ENCODE results near the gene FBXL13.

The FBXL13 gene

DNA sequence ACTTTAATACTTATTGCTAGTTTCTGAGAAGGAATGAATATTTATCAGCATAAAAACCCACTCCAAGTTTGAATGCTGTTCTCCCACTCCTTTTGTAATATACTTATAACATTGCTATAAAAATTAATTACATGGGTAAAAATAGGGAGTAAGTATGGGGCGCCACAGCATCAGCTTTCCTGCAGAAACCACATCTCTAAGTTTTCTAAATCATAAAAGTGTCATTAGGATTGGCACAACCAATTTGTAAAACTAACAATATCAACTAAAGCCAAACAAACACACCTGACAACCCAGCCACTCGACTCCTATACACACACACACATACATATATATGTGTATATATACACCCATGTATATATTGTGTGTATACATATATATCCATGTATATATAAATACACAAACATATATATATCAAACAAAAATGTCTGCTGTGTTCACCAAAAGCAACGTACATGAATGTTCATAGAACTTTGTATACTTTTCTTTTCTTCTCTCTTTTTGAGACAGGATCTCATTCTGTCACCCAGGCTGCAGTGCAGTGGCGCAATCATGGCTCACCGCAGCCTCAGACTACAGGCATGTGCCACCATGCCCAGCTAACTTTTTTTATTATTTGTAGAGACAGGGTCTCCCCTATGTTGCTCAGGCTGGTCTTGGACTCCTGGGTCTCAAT lies 176.6 kb downstream of the FBXL13 start:
- TF ChIP-seq, protein P1, sequence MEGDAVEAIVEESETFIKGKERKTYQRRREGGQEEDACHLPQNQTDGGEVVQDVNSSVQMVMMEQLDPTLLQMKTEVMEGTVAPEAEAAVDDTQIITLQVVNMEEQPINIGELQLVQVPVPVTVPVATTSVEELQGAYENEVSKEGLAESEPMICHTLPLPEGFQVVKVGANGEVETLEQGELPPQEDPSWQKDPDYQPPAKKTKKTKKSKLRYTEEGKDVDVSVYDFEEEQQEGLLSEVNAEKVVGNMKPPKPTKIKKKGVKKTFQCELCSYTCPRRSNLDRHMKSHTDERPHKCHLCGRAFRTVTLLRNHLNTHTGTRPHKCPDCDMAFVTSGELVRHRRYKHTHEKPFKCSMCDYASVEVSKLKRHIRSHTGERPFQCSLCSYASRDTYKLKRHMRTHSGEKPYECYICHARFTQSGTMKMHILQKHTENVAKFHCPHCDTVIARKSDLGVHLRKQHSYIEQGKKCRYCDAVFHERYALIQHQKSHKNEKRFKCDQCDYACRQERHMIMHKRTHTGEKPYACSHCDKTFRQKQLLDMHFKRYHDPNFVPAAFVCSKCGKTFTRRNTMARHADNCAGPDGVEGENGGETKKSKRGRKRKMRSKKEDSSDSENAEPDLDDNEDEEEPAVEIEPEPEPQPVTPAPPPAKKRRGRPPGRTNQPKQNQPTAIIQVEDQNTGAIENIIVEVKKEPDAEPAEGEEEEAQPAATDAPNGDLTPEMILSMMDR (IDR thresholded peaks at IDR 0.05; ENCODE audit: extremely low read depth, insufficient read depth, missing control alignments): no peak
- in situ Hi-C loops (cut with MboI; ENCODE audit: low pct_unique_long_range_greater_than_20kb, low sequenced_read_pairs, unreplicated experiment): no loop called here
- DNase-seq (ENCODE audit: low spot score): no peak

GRCh38 chr7:102897211-102897631 lies 177.4 kb downstream of the FBXL13 start:
- in situ Hi-C loops (cut with MboI; ENCODE audit: low pct_unique_long_range_greater_than_20kb, low sequenced_read_pairs, unreplicated experiment): no loop called here
- TF ChIP-seq, protein P1 (IDR thresholded peaks at IDR 0.05; ENCODE audit: extremely low read depth, insufficient read depth, missing control alignments): no peak
- DNase-seq (ENCODE audit: low spot score): no peak

GRCh38 chr7:102896585-102896984 lies 178.0 kb downstream of the FBXL13 start:
- in situ Hi-C loops (cut with MboI; ENCODE audit: low pct_unique_long_range_greater_than_20kb, low sequenced_read_pairs, unreplicated experiment): no loop called here
- TF ChIP-seq, protein P1 (IDR thresholded peaks at IDR 0.05; ENCODE audit: extremely low read depth, insufficient read depth, missing control alignments): no peak
- no peak for DNase-seq (ENCODE audit: low spot score)

DNA sequence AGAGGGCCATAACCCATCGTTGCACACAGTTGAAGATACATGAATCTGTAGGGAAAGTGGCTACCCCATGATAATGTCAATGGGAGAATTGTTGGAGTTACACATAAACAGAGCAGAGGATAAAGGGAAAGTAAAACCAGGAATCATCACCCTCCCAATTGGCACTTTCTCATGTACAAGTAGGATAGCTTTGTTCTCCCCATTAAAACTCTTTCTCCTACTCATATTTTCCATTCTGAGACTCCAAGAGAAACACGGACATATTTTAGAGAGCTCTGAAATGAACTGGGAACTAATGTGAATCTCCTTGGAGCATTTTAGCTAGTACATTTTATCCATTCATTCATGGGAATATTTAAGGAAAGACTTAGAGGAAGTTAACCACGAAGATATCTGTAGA lies 179.0 kb downstream of the FBXL13 start:
- in situ Hi-C loops (cut with MboI; ENCODE audit: low pct_unique_long_range_greater_than_20kb, low sequenced_read_pairs, unreplicated experiment): no loop called here
- no peak for DNase-seq (ENCODE audit: low spot score)
- TF ChIP-seq, protein P1 (IDR thresholded peaks at IDR 0.05; ENCODE audit: extremely low read depth, insufficient read depth, missing control alignments): no peak

DNA sequence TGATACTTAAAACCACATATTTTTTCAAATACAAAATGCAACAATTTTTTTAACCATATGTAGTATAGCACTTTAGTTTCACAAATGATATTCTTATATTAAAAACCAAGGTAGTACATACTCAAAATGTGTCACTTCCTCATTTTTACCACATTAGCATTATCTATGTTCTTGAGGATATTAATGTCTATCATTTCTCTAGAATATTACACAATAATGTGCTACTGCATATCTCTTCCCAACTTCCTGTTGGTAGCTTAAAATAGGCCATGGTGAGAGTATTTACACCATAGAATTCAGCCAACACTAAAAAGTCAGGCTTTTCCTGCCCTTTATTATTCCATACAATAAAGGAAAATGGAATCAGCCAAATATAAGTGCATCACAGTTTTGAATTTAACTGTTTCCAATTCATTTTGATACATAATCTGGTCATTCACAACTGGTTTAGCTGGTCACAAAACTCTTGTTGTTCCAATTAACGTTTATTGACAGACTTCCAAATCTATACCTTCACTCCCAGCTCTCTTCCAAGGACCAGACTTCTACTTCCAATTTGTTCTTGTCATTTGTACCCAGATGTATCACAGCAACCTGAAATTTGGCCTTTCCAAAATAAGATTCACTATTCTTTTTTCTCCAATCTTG lies 181.8 kb downstream of the FBXL13 start:
- no peak for DNase-seq (ENCODE audit: low spot score)

DNA sequence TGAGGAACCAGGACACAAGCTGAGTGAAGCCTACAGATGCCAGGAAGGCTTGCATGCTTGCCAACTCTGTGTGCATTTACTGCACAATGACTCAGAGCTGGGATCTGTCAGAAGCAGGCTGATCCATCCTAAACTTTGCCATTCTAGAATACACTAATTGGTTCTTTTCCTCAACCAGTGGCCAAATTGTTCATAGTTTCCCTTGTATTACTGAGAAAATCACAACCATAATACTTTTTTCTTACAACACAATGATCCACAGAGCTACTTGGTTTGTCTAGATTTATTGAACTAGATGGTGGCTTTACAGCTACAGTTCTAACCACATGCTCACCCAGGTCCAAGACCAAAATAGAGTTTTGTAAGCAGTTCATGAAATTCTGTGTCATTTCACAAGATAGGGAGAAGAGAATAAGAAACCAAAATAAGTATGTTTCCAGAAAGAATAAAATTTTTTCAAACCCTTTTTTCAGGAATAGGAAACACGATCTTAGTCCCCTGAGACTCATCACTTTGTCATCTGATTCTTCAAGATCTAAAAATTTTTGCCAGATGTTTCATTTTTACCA lies 182.8 kb downstream of the FBXL13 start:
- in situ Hi-C loops (cut with MboI; ENCODE audit: low pct_unique_long_range_greater_than_20kb, low sequenced_read_pairs, unreplicated experiment): no loop called here
- TF ChIP-seq, protein P1 (IDR thresholded peaks at IDR 0.05; ENCODE audit: extremely low read depth, insufficient read depth, missing control alignments): no peak
- DNase-seq (ENCODE audit: low spot score): no peak

More for the DNA sequence above, 181.8 kb downstream of the FBXL13 start:
- TF ChIP-seq, protein P1 (IDR thresholded peaks at IDR 0.05; ENCODE audit: extremely low read depth, insufficient read depth, missing control alignments): no peak
- in situ Hi-C loops (cut with MboI; ENCODE audit: low pct_unique_long_range_greater_than_20kb, low sequenced_read_pairs, unreplicated experiment): no loop called here
